IMR-90 (cell line): ENCODE results near the gene STAG1. TPM values are rescaled to one million over a fixed set of nuclear protein-coding genes. Genes with fewer than 3 reads are reported as not detected.

Source experiments
- ATAC-seq: fragments of 200-7000 bp; cut with Tn5 transposase; 2 replicates; pipeline ENCODE4 v1.9.1; 2020; ENCODE audit warnings: low read depth, mild to moderate bottlenecking, moderate library complexity
- BruUV-seq: library from RNA; stranded (reverse); fragments of 400-500 nt; replicated peaks from 2 replicates; lab custom pipeline; 2021; lab: Mats Ljungman, UMichigan
- CTCF ChIA-PET: fragments of 300-600 bp; formaldehyde crosslinking; extraction: SDS; loops from one replicate; lab custom pipeline; 2021; ENCODE audit warnings: antibody characterized with exemption; lab: Yijun Ruan, JAX
- POLR2A ChIA-PET: fragments of 300-600 bp; sonication (Branson Sonifier 250); formaldehyde crosslinking; loops from one replicate; lab custom pipeline; 2022; ENCODE audit warnings: antibody characterized with exemption; ENCODE audit not compliant: unreplicated experiment; lab: Charles Lee
- DNase-seq: peaks from one replicate; pipeline ENCODE4 v3.0.0; 2013
- H2AFZ ChIP-seq: replicated peaks from 2 replicates; pipeline ENCODE3; 2013; ENCODE audit warnings: low read length, mild to moderate bottlenecking; ENCODE audit not compliant: poor library complexity
- H2AK5ac ChIP-seq: 2 replicates; pipeline ENCODE4 v1.6.1; 2013; ENCODE audit warnings: low read depth, low read length, inconsistent platforms
- H2AK9ac ChIP-seq: replicated peaks from 2 replicates; pipeline ENCODE3; 2013; ENCODE audit warnings: mild to moderate bottlenecking, low read depth, low read length, moderate library complexity; ENCODE audit not compliant: poor library complexity
- H2BK120ac ChIP-seq: 2 replicates; pipeline ENCODE4 v1.6.1; 2013; ENCODE audit warnings: low read depth, low read length, inconsistent platforms
- H2BK15ac ChIP-seq: 3 replicates; pipeline ENCODE4 v1.6.1; 2013; ENCODE audit warnings: low read depth, low read length, inconsistent platforms
- H2BK20ac ChIP-seq: 2 replicates; pipeline ENCODE4 v1.6.1; 2013; ENCODE audit warnings: low read depth, mild to moderate bottlenecking, inconsistent platforms, low read length, moderate library complexity
- H2BK5ac ChIP-seq: 2 replicates; pipeline ENCODE4 v1.6.1; 2013; ENCODE audit warnings: mild to moderate bottlenecking, low read depth, low read length, inconsistent platforms; ENCODE audit not compliant: poor library complexity, severe bottlenecking
- H3K14ac ChIP-seq: replicated peaks from 2 replicates; pipeline ENCODE4 v1.6.1; 2013; ENCODE audit warnings: low read depth, low read length, inconsistent platforms
- H3K18ac ChIP-seq: 2 replicates; pipeline ENCODE4 v1.6.1; 2013; ENCODE audit warnings: low read depth, low read length, control low read depth
- H3K23ac ChIP-seq: 2 replicates; pipeline ENCODE4 v1.6.1; 2013; ENCODE audit warnings: low read depth, low read length, inconsistent platforms
- H3K27ac ChIP-seq: 2 replicates; pipeline ENCODE4 v1.5.1; 2013; ENCODE audit warnings: mild to moderate bottlenecking, control low read depth, low read length; ENCODE audit not compliant: insufficient read depth
- H3K27me3 ChIP-seq: 2 replicates; pipeline ENCODE4 v1.6.1; 2013; ENCODE audit warnings: low read length; ENCODE audit not compliant: control insufficient read depth, insufficient read depth
- H3K36me3 ChIP-seq: 2 replicates; pipeline ENCODE4 v1.6.1; 2013; ENCODE audit warnings: low read length, mixed read lengths; ENCODE audit not compliant: control insufficient read depth, insufficient read depth
- H3K4ac ChIP-seq: 2 replicates; pipeline ENCODE4 v1.6.1; 2013; ENCODE audit warnings: low read depth, low read length, inconsistent platforms
- H3K4me1 ChIP-seq: 2 replicates; pipeline ENCODE4 v1.6.1; 2013; ENCODE audit warnings: low read length, mixed read lengths; ENCODE audit not compliant: control insufficient read depth, insufficient read depth
- H3K4me2 ChIP-seq: 2 replicates; pipeline ENCODE4 v1.6.1; 2013; ENCODE audit warnings: low read depth, mild to moderate bottlenecking, control low read depth, low read length, moderate library complexity
- H3K4me3 ChIP-seq: 2 replicates; pipeline ENCODE4 v1.5.1; 2013; ENCODE audit warnings: low read depth, mild to moderate bottlenecking, control low read depth, low read length, moderate library complexity; ENCODE audit not compliant: insufficient read depth
- H3K56ac ChIP-seq: 2 replicates; pipeline ENCODE4 v1.6.1; 2013; ENCODE audit warnings: low read length, inconsistent platforms; ENCODE audit not compliant: insufficient read depth; ENCODE audit errors: extremely low read depth
- H3K79me1 ChIP-seq, 2 experiments: 2 replicates each; pipeline ENCODE4 v1.6.1; 2013; ENCODE audit warnings: low read length in 2 of 2, inconsistent platforms in 1 of 2, low read depth in 1 of 2
- H3K9ac ChIP-seq: 2 replicates; pipeline ENCODE4 v1.6.1; 2013; ENCODE audit warnings: low read depth, low read length, control low read depth
- H3K9me1 ChIP-seq: 2 replicates; pipeline ENCODE4 v1.6.1; 2013; ENCODE audit warnings: low read length, inconsistent platforms; ENCODE audit not compliant: insufficient read depth
- H3K9me3 ChIP-seq: 2 replicates; pipeline ENCODE4 v1.6.1; 2013; ENCODE audit warnings: low read length; ENCODE audit not compliant: control insufficient read depth, insufficient read depth
- H4K20me1 ChIP-seq: 2 replicates; pipeline ENCODE4 v1.6.1; 2013; ENCODE audit warnings: low read length, inconsistent platforms; ENCODE audit not compliant: insufficient read depth
- H4K5ac ChIP-seq: 2 replicates; pipeline ENCODE4 v1.6.1; 2013; ENCODE audit warnings: mild to moderate bottlenecking, low read depth, low read length, control low read depth
- H4K8ac ChIP-seq, 2 experiments: 2 replicates each; pipeline ENCODE4 v1.6.1; 2013; ENCODE audit warnings: low read depth in 2 of 2, low read length in 2 of 2, control low read depth in 1 of 2, inconsistent platforms in 1 of 2
- H4K91ac ChIP-seq: 2 replicates; pipeline ENCODE4 v1.6.1; 2013; ENCODE audit warnings: low read depth, low read length, inconsistent platforms; ENCODE audit not compliant: insufficient read depth
- ELK1 ChIP-seq: fragments of 150-350 bp; IDR thresholded peaks from 2 replicates; pipeline ENCODE4 v1.6.1; 2016; ENCODE audit warnings: low read depth, mild to moderate bottlenecking, low read length, moderate library complexity, borderline replicate concordance
- FOS ChIP-seq: fragments of 150-350 bp; IDR thresholded peaks from 2 replicates; pipeline ENCODE4 v1.6.1; 2016; ENCODE audit warnings: low read depth, low read length
- RCOR1 ChIP-seq: IDR thresholded peaks from 2 replicates; pipeline ENCODE4 v1.6.1; 2012; ENCODE audit warnings: mild to moderate bottlenecking, low read length, improper control_type of control experiment; ENCODE audit not compliant: insufficient replicate concordance
- SMC3 ChIP-seq: fragments of 150-350 bp; IDR thresholded peaks from 2 replicates; pipeline ENCODE4 v1.6.1; 2016; ENCODE audit warnings: low read depth, mild to moderate bottlenecking, antibody characterized with exemption, low read length, moderate library complexity
- WGBS, 2 experiments: methylation state at CpG; one replicate each; pipeline versions ENCODE4 v1.1.5 to v1.1.7; 2013; ENCODE audit warnings: missing lambda C conversion rate in 2 of 2; ENCODE audit not compliant: insufficient read length in 1 of 2; ENCODE audit errors: extremely low coverage in 2 of 2; 5-methylcytosine and 5-hydroxymethylcytosine counted together
- dilution Hi-C: fragments of 300-500 bp; cut with HindIII; formaldehyde crosslinking; loops from one replicate; pipeline ENCODE4 v1.14.3; 2018; ENCODE audit warnings: low sequenced_read_pairs; ENCODE audit not compliant: unreplicated experiment
- in situ Hi-C: fragments of 300-500 bp; cut with MboI; formaldehyde crosslinking; loops from 3 replicates; pipeline ENCODE4 v1.14.3; 2019; ENCODE audit warnings: low sequenced_read_pairs, inconsistent platforms, mixed read lengths
- intact Hi-C: fragments of 100-400 bp; cut with micrococcal nuclease; formaldehyde crosslinking; loops from 2 replicates; pipeline ENCODE4 v1.10.0; 2022
- polyA plus RNA-seq, 3 experiments: library from polyadenylated mRNA; depleted of rRNA; stranded (reverse); fragments of >200 nt; gene quantifications; 2 replicates each; pipeline ENCODE4 v1.2.3, GENCODE V29; 2012; ENCODE audit warnings: low replicate concordance in 1 of 3
- total RNA-seq: library from RNA; depleted of rRNA; stranded (reverse); fragments of >200 nt; gene quantifications from 2 replicates; pipeline ENCODE4 v1.2.3, GENCODE V29; 2012

The STAG1 gene
- total and polyA plus RNA-seq, 2 of the 4 experiments (the other 2 are of a cell fraction), result 9.6 to 32.3 TPM

- Histone ChIP-seq H3K4me3 (no peak overlapping the region), H3K27me3 (no peaks in the 10 kb centered on the region), H3K9ac (no peak overlapping the region), H2BK5ac (peak overlapping the region; percentile 63), H3K9me1 (peaks cover 29% of the 10 kb centered on the region), H3K4ac (no peak overlapping the region), H3K18ac (peak overlapping the region; percentile 2; the same call in 1 of the 2 replicates), H2AK9ac (no peak overlapping the region), H2BK120ac (no peak overlapping the region), H3K23ac (no peak overlapping the region), H4K20me1 (no peaks in the 10 kb centered on the region), H2AFZ (no peak overlapping the region), H4K8ac (no peak overlapping the region; a peak in 1 of 4 replicates), H3K27ac (no peak overlapping the region), H3K36me3 (peaks cover 22% of the 10 kb centered on the region), H3K79me1 (peaks cover 0 to 26% of the 10 kb centered on the region in 2 experiments; a peak in 2 of 4 replicates), H4K5ac (no peak overlapping the region), H2AK5ac (no peak overlapping the region), H2BK20ac (no peak overlapping the region), H4K91ac (no peak overlapping the region; the same call in 1 of the 2 replicates), H2BK15ac (no peak overlapping the region), H3K14ac (no peak overlapping the region), H3K4me1 (peaks cover 20% of the 10 kb centered on the region), H3K56ac (no peak overlapping the region), H3K4me2 (no peak overlapping the region), H3K9me3 (no peaks in the 10 kb centered on the region)
- POLR2A ChIA-PET, result no interaction called here
- in situ Hi-C loops (no loop called here), intact Hi-C loops (no loop called here), dilution Hi-C loops (no loop called here)
- BruUV-seq, result no TSS peak
- TF ChIP-seq RCOR1 (no peak), ELK1 (no peak), FOS (no peak), SMC3 (no peak)
- WGBS, 2 experiments, result no CpG with 5 or more reads among the region's 1 CpG
- CTCF ChIA-PET, result interaction anchor here (1.0 kb wide), 1 partner anchor 420 kb away, joined by 3 read pairs; no protein-coding TSS in a partner anchor
- ATAC-seq (peak; percentile 11), DNase-seq (no peak)
These were observed 419.9 kb downstream of the STAG1 start for GRCh38 chr3:136332302-136332701.
